Activated CD8-positive, alpha-beta memory T cell treated with anti-CD3 and anti-CD28 coated beads, Interleukin-2, amount 50 U/mL, for 48 hours (primary cell): ENCODE measurements around the gene LRRC59.
"Not testable (repeated sequence)": the region's sequence is repeated elsewhere in the genome, so short reads cannot be mapped to it uniquely, and the experiment has no call there.

ENCODE experiments used
- DNase-seq: peaks from one replicate; pipeline ENCODE4 v3.0.0-alpha.2; 2020

The LRRC59 gene

GRCh38 chr17:50397111-50397918, at the start of gene LRRC59:
Gene LRRC59 (minus strand): TSS chr17:50397523. CDS start chr17:50397317, 206 bp downstream.
- DNase-seq: peak; percentile 99

GRCh38 chr17:50445730-50446325, 48.5 kb upstream of the LRRC59 start:
- no peak for DNase-seq

GRCh38 chr17:50444841-50445715, 47.8 kb upstream of the LRRC59 start:
- DNase-seq: no peak

- DNase-seq: no peak
Measured at GRCh38 chr17:50443505-50443974, 46.2 kb upstream of the LRRC59 start.

- DNase-seq: no peak
Measured at GRCh38 chr17:50440838-50441829, 43.8 kb upstream of the LRRC59 start.

GRCh38 chr17:50440172-50440837, 43.0 kb upstream of the LRRC59 start:
- DNase-seq: no peak

GRCh38 chr17:50439008-50439407, 41.7 kb upstream of the LRRC59 start:
- DNase-seq: no peak

GRCh38 chr17:50437409-50437808, 40.1 kb upstream of the LRRC59 start:
- DNase-seq: no peak

GRCh38 chr17:50432125-50432762, 34.9 kb upstream of the LRRC59 start:
- DNase-seq: no peak

GRCh38 chr17:50430821-50431618, 33.7 kb upstream of the LRRC59 start:
- no peak for DNase-seq

- no peak for DNase-seq
Measured at GRCh38 chr17:50429793-50430192, 32.5 kb upstream of the LRRC59 start.

- no peak for DNase-seq
Measured at GRCh38 chr17:50428831-50429424, 31.6 kb upstream of the LRRC59 start.

- DNase-seq: not testable (repeated sequence)
Measured at GRCh38 chr17:50428126-50428525, 30.8 kb upstream of the LRRC59 start.

GRCh38 chr17:50426814-50427787, 29.8 kb upstream of the LRRC59 start:
- peak; percentile 60 for DNase-seq

- DNase-seq: no peak
Measured at GRCh38 chr17:50426472-50426782, 29.1 kb upstream of the LRRC59 start.

GRCh38 chr17:50425682-50426471, 28.6 kb upstream of the LRRC59 start, which contains the start of gene ACSF2:
Gene ACSF2 (plus strand): TSS chr17:50426218. CDS start chr17:50426262, 44 bp downstream.
- peak; percentile 86 for DNase-seq

- peak; percentile 53 for DNase-seq
Measured at GRCh38 chr17:50424996-50425681, 27.8 kb upstream of the LRRC59 start.
